ENCODE measurements around the gene HELLS.
"Not testable (repeated sequence)": the region's sequence is repeated elsewhere in the genome, so short reads cannot be mapped to it uniquely, and the experiment has no call there.

HELLS gene

GRCh38 chr10:94545391-94546048, at the start of gene HELLS:
TSS of gene HELLS (plus strand) at chr10:94545788. CDS start at chr10:94545922, 134 bp downstream.
- peak; percentile 59 for DNase-seq (ENCODE audit: low read depth)
- H3K4me3 ChIP-seq (ENCODE audit: low read depth, low read length) = peak within 1 kb of the TSS; percentile 91

DNA sequence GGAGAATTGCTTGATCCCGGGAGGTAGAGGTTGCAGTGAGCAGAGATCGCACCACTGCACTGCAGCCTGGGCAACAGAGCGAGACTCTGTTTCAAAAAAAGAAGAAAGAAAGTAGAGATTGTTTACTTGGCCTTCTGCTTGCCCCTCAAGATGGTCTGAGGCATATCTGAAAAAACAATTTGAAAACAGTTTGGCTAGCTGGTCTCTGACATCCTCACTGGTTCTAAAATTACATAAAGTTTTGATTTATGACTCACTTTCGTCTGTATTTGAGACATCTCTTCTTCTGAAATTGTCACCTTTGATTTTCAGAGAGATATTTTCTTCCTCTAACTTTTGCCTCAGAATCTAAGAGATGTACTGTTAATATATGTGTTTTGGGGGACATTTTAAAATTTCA, 49.6 kb upstream of the HELLS start:
- DNase-seq (ENCODE audit: low read depth) = no peak
- H3K4me3 ChIP-seq (ENCODE audit: low read depth, low read length) = no peak overlapping the region

GRCh38 chr10:94496646-94497045, 48.9 kb upstream of the HELLS start:
- DNase-seq (ENCODE audit: low read depth) = no peak
- H3K4me3 ChIP-seq (ENCODE audit: low read depth, low read length) = no peak overlapping the region

DNA sequence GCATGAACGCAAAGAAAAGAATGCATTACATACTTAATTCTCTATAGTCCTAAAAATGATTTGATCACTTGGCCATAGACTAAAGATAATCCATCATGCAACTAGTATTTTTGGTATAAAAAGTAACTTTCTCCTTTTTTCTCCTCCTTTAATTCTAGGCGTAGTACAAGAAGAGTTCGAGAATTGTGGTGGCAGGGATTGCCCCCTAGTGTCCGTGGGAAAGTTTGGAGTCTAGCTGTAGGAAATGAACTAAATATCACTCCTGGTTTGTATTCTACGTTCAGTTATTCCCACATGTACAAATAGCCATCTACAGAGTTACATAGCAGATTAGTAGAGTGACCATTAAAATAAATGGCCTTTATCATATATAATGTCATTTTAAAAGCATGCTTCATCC, 45.5 kb upstream of the HELLS start:
- DNase-seq (ENCODE audit: low read depth) = no peak
- H3K4me3 ChIP-seq (ENCODE audit: low read depth, low read length) = no peak overlapping the region

- DNase-seq (ENCODE audit: low read depth) = no peak
- no peak overlapping the region for H3K4me3 ChIP-seq (ENCODE audit: low read depth, low read length)
Measured at GRCh38 chr10:94521276-94522250, 24.0 kb upstream of the HELLS start.

DNA sequence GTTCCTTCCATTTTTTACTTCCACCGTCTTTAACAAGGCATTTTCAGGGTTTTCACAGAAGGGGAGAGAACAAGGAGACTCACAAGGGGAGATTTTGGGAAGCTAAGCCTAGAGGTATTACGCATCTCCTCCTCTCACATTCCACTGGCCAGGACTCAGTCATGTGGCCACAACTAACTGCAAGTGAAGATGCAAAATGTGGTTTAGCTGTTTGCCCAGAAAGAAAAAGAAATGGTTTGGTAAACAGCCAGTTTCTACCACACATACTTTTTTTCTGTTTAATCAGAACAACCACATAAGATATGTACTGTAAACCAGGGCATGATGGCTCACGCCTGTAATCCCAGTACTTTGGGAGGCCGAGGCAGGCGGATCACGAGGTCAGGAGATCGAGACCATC, 21.4 kb upstream of the HELLS start:
- DNase-seq (ENCODE audit: low read depth) = no peak
- H3K4me3 ChIP-seq (ENCODE audit: low read depth, low read length) = no peak overlapping the region

DNA sequence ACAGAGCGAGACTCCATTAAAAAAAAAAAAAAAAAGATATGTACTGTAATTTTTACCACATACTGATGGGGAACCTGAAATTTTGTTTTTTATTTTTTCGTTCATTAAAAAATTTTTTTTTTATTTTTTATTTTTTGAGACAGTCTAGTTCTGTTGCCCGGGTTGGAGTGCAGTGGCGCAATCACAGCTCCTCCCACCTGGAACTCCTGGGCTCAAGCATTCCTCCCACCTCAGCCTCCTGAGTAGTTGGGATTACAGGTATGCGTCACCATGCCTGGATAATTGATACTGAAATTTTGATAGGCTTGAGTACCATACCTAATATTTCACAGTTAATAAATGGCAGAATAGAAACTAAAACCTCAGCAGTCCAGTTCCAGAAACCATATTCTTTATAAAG, 20.9 kb upstream of the HELLS start:
- DNase-seq (ENCODE audit: low read depth) = no peak
- no peak overlapping the region for H3K4me3 ChIP-seq (ENCODE audit: low read depth, low read length)

DNA sequence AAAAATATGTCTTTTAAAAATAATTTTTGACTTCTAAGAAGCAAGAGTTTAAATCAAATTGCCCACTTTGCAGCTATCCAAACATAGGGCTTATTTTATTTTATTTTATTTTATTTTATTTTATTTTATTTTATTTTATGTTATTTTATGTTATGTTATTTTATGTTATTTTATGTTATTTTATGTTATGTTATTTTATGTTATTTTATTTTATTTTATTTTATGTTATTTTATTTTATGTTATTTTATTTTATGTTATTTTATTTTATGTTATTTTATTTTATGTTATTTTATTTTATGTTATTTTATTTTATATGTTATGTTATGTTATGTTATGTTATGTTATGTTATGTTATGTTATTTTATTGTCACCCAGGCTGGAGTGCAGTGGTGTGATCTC, 14.0 kb upstream of the HELLS start:
- not testable (repeated sequence) for H3K4me3 ChIP-seq (ENCODE audit: low read depth, low read length); DNase-seq (ENCODE audit: low read depth)

DNA sequence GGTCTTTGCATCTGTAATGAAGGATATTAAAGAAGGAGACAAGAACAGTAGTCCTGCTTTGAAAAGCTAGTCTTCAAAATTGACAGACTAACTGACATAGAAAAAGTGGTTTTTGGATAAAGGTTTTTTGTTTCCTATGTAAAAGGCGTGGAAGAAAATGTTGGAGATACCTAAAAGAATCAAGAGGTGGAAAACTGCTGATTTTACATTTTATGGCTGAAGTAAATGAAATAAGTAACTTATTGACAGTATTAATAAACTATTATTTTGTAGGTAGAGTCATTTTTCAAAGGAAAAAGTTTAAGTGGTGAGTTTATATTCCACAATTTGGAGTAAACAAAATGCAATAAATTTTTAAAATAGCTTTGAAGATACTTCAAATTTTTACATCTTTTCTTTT, 12.6 kb upstream of the HELLS start:
- no peak for DNase-seq (ENCODE audit: low read depth)
- no peak overlapping the region for H3K4me3 ChIP-seq (ENCODE audit: low read depth, low read length)

- not testable (repeated sequence) for H3K4me3 ChIP-seq (ENCODE audit: low read depth, low read length); DNase-seq (ENCODE audit: low read depth)
Measured at GRCh38 chr10:94542282-94542681, 3.3 kb upstream of the HELLS start.

DNA sequence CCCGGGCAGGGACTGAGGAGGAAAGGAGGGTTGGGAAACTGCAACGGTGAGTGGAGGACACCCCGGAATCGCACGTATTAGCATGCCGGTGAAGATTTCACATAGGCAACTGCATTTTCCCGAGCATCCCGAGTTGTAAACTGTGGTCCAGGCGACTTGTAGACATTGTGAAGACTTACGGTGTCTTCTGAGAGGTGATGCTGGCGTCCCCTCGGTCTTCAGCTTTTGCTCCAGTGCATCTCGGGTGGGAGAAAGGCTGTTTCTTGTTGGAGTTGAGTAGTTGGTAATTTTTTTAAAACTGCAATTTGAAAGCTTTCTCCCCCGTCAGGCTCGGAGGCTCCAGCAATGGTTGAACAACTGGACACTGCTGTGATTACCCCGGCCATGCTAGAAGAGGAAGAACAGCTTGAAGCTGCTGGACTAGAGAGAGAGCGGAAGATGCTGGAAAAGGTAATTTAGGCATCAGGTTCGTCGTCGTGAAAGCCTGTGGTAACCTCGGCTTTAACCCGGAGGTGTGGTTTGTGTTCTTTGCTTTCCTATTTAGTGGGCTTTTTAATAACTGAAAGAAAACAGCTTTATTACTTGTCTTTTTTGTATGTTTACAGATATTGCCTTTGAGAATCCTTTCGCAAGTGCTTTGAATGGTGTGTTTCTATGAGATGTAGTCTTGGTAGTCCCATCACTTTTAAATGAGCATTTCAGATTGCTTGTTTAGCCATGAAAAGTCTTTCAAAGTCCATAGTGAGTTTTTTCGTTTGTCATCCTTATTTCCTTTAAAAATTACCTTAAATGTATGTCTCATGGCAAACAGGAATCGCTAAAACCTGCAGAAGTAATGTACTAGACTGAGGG, 687 bp downstream of the HELLS start:
- DNase-seq (ENCODE audit: low read depth) = no peak
- peak overlapping the region; percentile 91 for H3K4me3 ChIP-seq (ENCODE audit: low read depth, low read length)

GRCh38 chr10:94546901-94547185, 1.3 kb downstream of the HELLS start:
- H3K4me3 ChIP-seq (ENCODE audit: low read depth, low read length) = peak overlapping the region; percentile 91
- no peak for DNase-seq (ENCODE audit: low read depth)

DNA sequence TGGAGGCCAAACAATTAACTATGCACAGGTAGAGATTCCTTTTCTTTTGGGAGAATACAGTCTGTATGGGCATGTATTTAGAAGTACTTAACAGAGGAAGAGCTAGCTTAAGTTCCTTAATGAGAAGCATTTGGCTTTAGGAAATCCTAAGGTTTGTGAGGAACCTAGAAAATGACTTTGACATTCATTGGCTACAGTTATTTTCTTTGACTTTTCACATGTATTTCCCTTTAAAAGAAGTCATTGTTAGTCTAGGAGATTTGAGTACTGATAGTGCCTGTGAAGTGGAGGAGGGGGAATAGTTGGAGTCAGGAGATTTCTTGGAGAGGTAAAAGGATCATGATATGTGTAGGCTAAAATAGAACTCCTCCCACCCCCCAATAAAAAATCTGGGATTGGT, 3.6 kb downstream of the HELLS start:
- no peak overlapping the region for H3K4me3 ChIP-seq (ENCODE audit: low read depth, low read length)
- DNase-seq (ENCODE audit: low read depth) = no peak

DNA sequence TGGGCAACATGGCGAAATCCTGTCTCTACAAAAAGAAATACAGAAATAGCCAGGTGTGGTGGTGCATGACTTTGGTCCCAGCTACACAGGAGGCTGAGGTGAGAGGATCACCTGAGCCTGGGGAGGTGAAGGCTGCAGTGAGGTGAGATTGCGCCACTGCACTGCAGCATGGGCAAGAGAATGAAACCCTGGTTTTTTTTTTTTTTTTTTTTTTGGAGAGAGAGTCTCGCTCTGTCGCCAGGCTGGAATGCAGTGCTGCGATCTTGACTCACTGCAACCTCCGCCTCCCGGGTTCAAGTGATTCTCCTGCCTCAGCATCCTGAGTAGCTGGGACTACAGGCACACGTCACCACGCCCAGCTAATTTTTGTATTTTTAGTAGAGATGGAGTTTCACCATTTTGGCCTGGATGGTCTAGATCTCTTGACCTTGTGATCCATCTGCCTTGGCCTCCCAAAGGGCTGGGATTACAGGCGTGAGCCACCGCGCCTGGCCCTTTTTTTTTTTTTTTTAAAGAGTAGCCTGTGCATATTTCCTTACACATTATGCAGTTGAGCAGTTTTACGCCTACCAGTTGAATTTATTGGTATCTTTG, 22.2 kb downstream of the HELLS start:
- DNase-seq (ENCODE audit: low read depth) = not testable (repeated sequence)

DNA sequence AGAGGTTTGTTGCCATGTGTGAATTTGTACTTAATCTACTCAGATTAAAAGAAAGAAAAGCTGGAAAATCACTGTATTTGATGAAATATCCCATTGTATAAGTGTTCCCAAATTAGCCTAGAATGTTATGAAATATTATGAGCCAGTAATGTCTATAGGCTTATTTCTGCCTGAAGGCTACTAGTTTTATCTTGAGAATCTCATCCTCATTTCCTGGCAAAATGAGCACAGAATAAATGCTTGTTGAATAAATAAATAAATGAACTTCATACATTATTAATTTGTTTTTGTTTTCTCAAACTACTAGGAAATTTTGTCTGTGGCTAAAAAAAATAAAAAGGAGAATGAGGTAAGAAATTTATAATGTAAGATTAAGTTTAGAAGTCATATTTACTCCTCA, 25.5 kb downstream of the HELLS start:
- H3K4me3 ChIP-seq (ENCODE audit: low read depth, low read length) = no peak overlapping the region
- no peak for DNase-seq (ENCODE audit: low read depth)

More for the DNA sequence above, 22.2 kb downstream of the HELLS start:
- H3K4me3 ChIP-seq (ENCODE audit: low read depth, low read length) = not testable (repeated sequence)

DNA sequence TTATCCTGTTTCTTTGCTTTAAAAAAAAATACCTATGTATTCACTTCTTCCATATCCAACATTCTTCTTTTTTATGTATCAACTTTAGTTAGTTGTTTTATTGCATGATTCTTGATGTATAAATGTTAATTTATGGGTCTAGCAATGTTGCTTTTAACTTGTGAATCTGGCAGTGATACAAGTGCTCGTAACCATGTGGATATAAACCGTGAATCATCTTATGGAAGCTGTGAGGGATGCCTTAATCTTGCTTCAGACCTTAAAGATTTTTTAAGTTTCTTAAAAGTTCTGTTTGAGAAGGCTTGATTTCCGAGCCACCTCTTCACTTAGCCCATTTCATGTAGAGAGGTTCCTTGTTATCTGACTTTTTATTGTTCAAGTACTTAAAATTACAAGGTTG, 25.9 kb downstream of the HELLS start:
- H3K4me3 ChIP-seq (ENCODE audit: low read depth, low read length) = no peak overlapping the region
- peak; percentile 9 for DNase-seq (ENCODE audit: low read depth)

GRCh38 chr10:94578790-94579189, 33.2 kb downstream of the HELLS start:
- H3K4me3 ChIP-seq (ENCODE audit: low read depth, low read length) = no peak overlapping the region
- DNase-seq (ENCODE audit: low read depth) = no peak

DNA sequence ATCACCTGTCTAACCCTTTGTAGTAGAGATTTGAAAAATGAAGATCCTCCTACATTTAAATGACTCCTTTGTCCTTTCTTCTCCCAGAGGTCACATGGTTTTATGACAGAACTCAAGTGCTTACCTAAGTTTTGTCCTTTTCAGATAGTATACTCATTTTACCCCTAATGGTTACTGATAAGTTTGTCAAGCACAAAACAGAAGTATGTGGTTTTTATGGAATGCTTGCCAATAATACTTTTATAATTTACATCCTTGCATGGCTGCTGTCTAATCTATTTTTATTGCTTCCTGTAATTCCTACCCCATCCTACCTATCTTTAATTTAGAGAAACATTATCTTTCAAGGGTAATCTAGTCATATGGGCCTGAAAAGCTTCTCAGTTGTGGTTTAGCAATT, 37.5 kb downstream of the HELLS start:
- DNase-seq (ENCODE audit: low read depth) = no peak
- H3K4me3 ChIP-seq (ENCODE audit: low read depth, low read length) = no peak overlapping the region

- H3K4me3 ChIP-seq (ENCODE audit: low read depth, low read length) = no peak overlapping the region
- no peak for DNase-seq (ENCODE audit: low read depth)
Measured at GRCh38 chr10:94591461-94592205, 46.0 kb downstream of the HELLS start.

Data from skeletal muscle cell (primary cell).